Keratinocyte (primary cell): ENCODE results near the gene CCDC33.

Experiments used
- EZH2 ChIP-seq: IDR thresholded peaks from one replicate; pipeline ENCODE4 v1.6.1; 2012; ENCODE audit warnings: inconsistent platforms, mild to moderate bottlenecking, low read length, moderate library complexity
- TF ChIP-seq, protein P1 (sequence below), 3 experiments: IDR thresholded peaks in 1 of 3; conservative IDR thresholded peaks in 1 of 3; optimal IDR thresholded peaks in 1 of 3; 2 replicates in 2 of 3; 3 replicates in 1 of 3; pipeline versions ENCODE3 to v1.5.1; 2011; ENCODE audit warnings: low read length in 3 of 3, mild to moderate bottlenecking in 3 of 3, moderate library complexity in 2 of 3, control low read depth in 1 of 3, inconsistent platforms in 1 of 3; ENCODE audit not compliant: insufficient read depth in 2 of 3; ENCODE audit errors: extremely low read depth in 1 of 3

DNA sequence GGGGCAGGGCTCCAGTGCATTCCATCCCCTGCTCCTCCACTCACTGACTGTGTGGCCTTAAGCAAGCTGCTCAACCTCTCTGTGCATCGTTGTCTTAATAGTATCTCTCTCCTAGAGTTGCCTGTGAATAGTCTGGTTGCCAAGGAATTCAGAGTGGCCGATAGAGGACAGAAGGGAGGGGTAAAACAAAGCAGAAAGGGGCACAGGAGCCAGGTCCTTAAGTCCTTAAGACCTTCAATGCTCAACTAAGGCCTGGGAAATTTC is 145.0 kb downstream of the CCDC33 start:
- TF ChIP-seq, protein P1, sequence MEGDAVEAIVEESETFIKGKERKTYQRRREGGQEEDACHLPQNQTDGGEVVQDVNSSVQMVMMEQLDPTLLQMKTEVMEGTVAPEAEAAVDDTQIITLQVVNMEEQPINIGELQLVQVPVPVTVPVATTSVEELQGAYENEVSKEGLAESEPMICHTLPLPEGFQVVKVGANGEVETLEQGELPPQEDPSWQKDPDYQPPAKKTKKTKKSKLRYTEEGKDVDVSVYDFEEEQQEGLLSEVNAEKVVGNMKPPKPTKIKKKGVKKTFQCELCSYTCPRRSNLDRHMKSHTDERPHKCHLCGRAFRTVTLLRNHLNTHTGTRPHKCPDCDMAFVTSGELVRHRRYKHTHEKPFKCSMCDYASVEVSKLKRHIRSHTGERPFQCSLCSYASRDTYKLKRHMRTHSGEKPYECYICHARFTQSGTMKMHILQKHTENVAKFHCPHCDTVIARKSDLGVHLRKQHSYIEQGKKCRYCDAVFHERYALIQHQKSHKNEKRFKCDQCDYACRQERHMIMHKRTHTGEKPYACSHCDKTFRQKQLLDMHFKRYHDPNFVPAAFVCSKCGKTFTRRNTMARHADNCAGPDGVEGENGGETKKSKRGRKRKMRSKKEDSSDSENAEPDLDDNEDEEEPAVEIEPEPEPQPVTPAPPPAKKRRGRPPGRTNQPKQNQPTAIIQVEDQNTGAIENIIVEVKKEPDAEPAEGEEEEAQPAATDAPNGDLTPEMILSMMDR (optimal IDR thresholded peaks at IDR 0.05 in 1 of 3, IDR thresholded peaks at IDR 0.05 in 1 of 3, conservative IDR thresholded peaks at IDR 0.05 in 1 of 3; ENCODE audit: extremely low read depth in 1 of 3, insufficient read depth in 2 of 3, low read length in 3 of 3) = no peak
- TF ChIP-seq EZH2 = no peak
